HEK293 (cell line): ENCODE results near the gene ARSB.

ENCODE experiments used
- AEBP2 ChIP-seq: fragments of 450-650 bp; formaldehyde crosslinking; IDR thresholded peaks from 2 replicates; pipeline ENCODE4 v1.5.1; 2016; ENCODE audit warnings: missing biosample characterization, missing genetic modification characterization, borderline replicate concordance
- ATF2 ChIP-seq: fragments of 450-650 bp; formaldehyde crosslinking; IDR thresholded peaks from 2 replicates; pipeline ENCODE4 v1.5.1; 2016; ENCODE audit warnings: missing biosample characterization, missing genetic modification characterization, low read depth
- BCL6B ChIP-seq: fragments of 450-650 bp; formaldehyde crosslinking; IDR thresholded peaks from 2 replicates; pipeline ENCODE4 v1.5.1; 2017; ENCODE audit warnings: missing biosample characterization, missing genetic modification characterization
- FEZF1 ChIP-seq: fragments of 450-650 bp; formaldehyde crosslinking; IDR thresholded peaks from 2 replicates; pipeline ENCODE4 v1.5.1; 2016; ENCODE audit warnings: missing biosample characterization, missing genetic modification characterization
- GFI1B ChIP-seq: fragments of 450-650 bp; formaldehyde crosslinking; IDR thresholded peaks from 2 replicates; pipeline ENCODE4 v1.5.1; 2016; ENCODE audit warnings: missing biosample characterization, missing genetic modification characterization
- KLF1 ChIP-seq: fragments of 450-650 bp; formaldehyde crosslinking; IDR thresholded peaks from 2 replicates; pipeline ENCODE4 v1.5.1; 2016; ENCODE audit warnings: missing biosample characterization, missing genetic modification characterization
- KLF8 ChIP-seq: fragments of 450-650 bp; formaldehyde crosslinking; IDR thresholded peaks from 2 replicates; pipeline ENCODE4 v1.5.1; 2016; ENCODE audit warnings: missing biosample characterization, missing genetic modification characterization
- MEIS1 ChIP-seq: sonication (generic); formaldehyde crosslinking; IDR thresholded peaks from 2 replicates; pipeline ENCODE4 v1.8.1; 2022; ENCODE audit warnings: missing genetic modification reagents, mild to moderate bottlenecking, borderline replicate concordance
- OVOL3 ChIP-seq: fragments of 450-650 bp; formaldehyde crosslinking; IDR thresholded peaks from 2 replicates; pipeline ENCODE4 v1.5.1; 2016; ENCODE audit warnings: missing biosample characterization, missing genetic modification characterization
- PRDM1 ChIP-seq: fragments of 450-650 bp; formaldehyde crosslinking; IDR thresholded peaks from 2 replicates; pipeline ENCODE4; 2016; ENCODE audit warnings: missing biosample characterization, missing genetic modification characterization
- PRDM6 ChIP-seq: fragments of 450-650 bp; formaldehyde crosslinking; IDR thresholded peaks from 2 replicates; pipeline ENCODE4 v1.5.1; 2017; ENCODE audit warnings: missing biosample characterization, missing genetic modification characterization
- SP3 ChIP-seq: fragments of 450-650 bp; formaldehyde crosslinking; IDR thresholded peaks from 2 replicates; pipeline ENCODE4 v1.5.1; 2016; ENCODE audit warnings: missing biosample characterization, missing genetic modification characterization
- YY1 ChIP-seq: fragments of 450-650 bp; formaldehyde crosslinking; IDR thresholded peaks from 2 replicates; pipeline ENCODE4 v1.5.1; 2018; ENCODE audit warnings: missing biosample characterization, missing genetic modification characterization
- ZBTB20 ChIP-seq: fragments of 450-650 bp; formaldehyde crosslinking; IDR thresholded peaks from 2 replicates; pipeline ENCODE4 v1.5.1; 2016; ENCODE audit warnings: missing biosample characterization, missing genetic modification characterization
- ZNF112 ChIP-seq: fragments of 450-650 bp; formaldehyde crosslinking; IDR thresholded peaks from 2 replicates; pipeline ENCODE4 v1.5.0; 2017; ENCODE audit warnings: missing biosample characterization, missing genetic modification characterization
- ZNF114 ChIP-seq: fragments of 450-650 bp; formaldehyde crosslinking; IDR thresholded peaks from 2 replicates; pipeline ENCODE4 v1.5.0; 2017; ENCODE audit warnings: missing biosample characterization, missing genetic modification characterization
- ZNF19 ChIP-seq: fragments of 450-650 bp; formaldehyde crosslinking; IDR thresholded peaks from 2 replicates; pipeline ENCODE4; 2016; ENCODE audit warnings: missing biosample characterization, missing genetic modification characterization, low read depth
- ZNF214 ChIP-seq: fragments of 450-650 bp; formaldehyde crosslinking; IDR thresholded peaks from 2 replicates; pipeline ENCODE4 v1.5.1; 2017; ENCODE audit warnings: missing biosample characterization, mild to moderate bottlenecking, missing genetic modification characterization, borderline replicate concordance
- ZNF239 ChIP-seq: fragments of 450-650 bp; formaldehyde crosslinking; IDR thresholded peaks from 2 replicates; pipeline ENCODE4 v1.5.1; 2016; ENCODE audit warnings: missing biosample characterization, missing genetic modification characterization
- ZNF302 ChIP-seq: fragments of 450-650 bp; formaldehyde crosslinking; IDR thresholded peaks from 2 replicates; pipeline ENCODE4 v1.5.1; 2016; ENCODE audit warnings: missing biosample characterization, missing genetic modification characterization, low read depth
- ZNF362 ChIP-seq: fragments of 450-650 bp; formaldehyde crosslinking; IDR thresholded peaks from 2 replicates; pipeline ENCODE4 v1.5.1; 2016; ENCODE audit warnings: missing biosample characterization, missing genetic modification characterization
- ZNF473 ChIP-seq: fragments of 450-650 bp; formaldehyde crosslinking; IDR thresholded peaks from 2 replicates; pipeline ENCODE4 v1.5.1; 2017; ENCODE audit warnings: missing biosample characterization, missing genetic modification characterization
- ZNF544 ChIP-seq: fragments of 450-650 bp; formaldehyde crosslinking; IDR thresholded peaks from 2 replicates; pipeline ENCODE4 v1.5.0; 2017; ENCODE audit warnings: missing biosample characterization, missing genetic modification characterization
- ZNF571 ChIP-seq: fragments of 450-650 bp; formaldehyde crosslinking; IDR thresholded peaks from 2 replicates; pipeline ENCODE4 v1.5.0; 2017; ENCODE audit warnings: missing biosample characterization, missing genetic modification characterization
- ZNF639 ChIP-seq: fragments of 450-650 bp; formaldehyde crosslinking; IDR thresholded peaks from 2 replicates; pipeline ENCODE4 v1.5.1; 2016; ENCODE audit warnings: missing biosample characterization, missing genetic modification characterization
- ZNF645 ChIP-seq: fragments of 450-650 bp; formaldehyde crosslinking; IDR thresholded peaks from 2 replicates; pipeline ENCODE4; 2016; ENCODE audit warnings: missing biosample characterization, missing genetic modification characterization
- ZNF777 ChIP-seq: fragments of 450-650 bp; formaldehyde crosslinking; IDR thresholded peaks from 2 replicates; pipeline ENCODE4 v1.5.1; 2017; ENCODE audit warnings: missing biosample characterization, missing genetic modification characterization, borderline replicate concordance
- ZXDB ChIP-seq: fragments of 450-650 bp; formaldehyde crosslinking; IDR thresholded peaks from 2 replicates; pipeline ENCODE4 v1.5.1; 2016; ENCODE audit warnings: missing biosample characterization, missing genetic modification characterization

Gene ARSB

GRCh38 chr5:78972654-78973428 is 12.3 kb downstream of the ARSB start (continued):
- TF ChIP-seq ZNF214 = no peak
- peak; percentile 76 for TF ChIP-seq GFI1B
- peak; percentile 65 for TF ChIP-seq FEZF1 (tag by site-specific recombination)
- TF ChIP-seq ZNF473 (tag by site-specific recombination) = no peak
- no peak for TF ChIP-seq ZNF639
- no peak for TF ChIP-seq OVOL3 (tag by site-specific recombination)
- TF ChIP-seq PRDM6 (tag by site-specific recombination) = peak; percentile 62
- TF ChIP-seq ZNF239 (tag by site-specific recombination) = no peak
- TF ChIP-seq KLF8 = no peak
- TF ChIP-seq ZNF114 (tag by site-specific recombination) = no peak
- no peak for TF ChIP-seq ZNF544 (tag by site-specific recombination)
- peak; percentile 91 for TF ChIP-seq BCL6B
- no peak for TF ChIP-seq ZNF571
- no peak for TF ChIP-seq ZNF19
- TF ChIP-seq MEIS1 (CRISPR knock-in tag) = no peak
- no peak for TF ChIP-seq ZBTB20 (tag by site-specific recombination)
- TF ChIP-seq KLF1 (tag by site-specific recombination) = no peak
- TF ChIP-seq ZNF112 (tag by site-specific recombination) = no peak
- no peak for TF ChIP-seq AEBP2 (tag by site-specific recombination)
- no peak for TF ChIP-seq SP3 (tag by site-specific recombination)
- TF ChIP-seq ZXDB = no peak
- TF ChIP-seq PRDM1 (tag by site-specific recombination) = no peak
- no peak for TF ChIP-seq ZNF777 (tag by site-specific recombination)
- no peak for TF ChIP-seq ZNF302
- TF ChIP-seq YY1 (tag by site-specific recombination) = no peak
- TF ChIP-seq ZNF362 (tag by site-specific recombination) = no peak
- TF ChIP-seq ATF2 (tag by site-specific recombination) = no peak
- no peak for TF ChIP-seq ZNF645
